Measurements from ENCODE around the gene NEK4.

Gene NEK4

GRCh38 chr3:52774066-52774713 lies 3.5 kb upstream of the NEK4 start:
- peak; percentile 64 for DNase-seq (ENCODE audit: low spot score)
- TF ChIP-seq CTCF (IDR thresholded peaks at IDR 0.05) = no peak
- H3K4me3 ChIP-seq = no peak overlapping the region
- no peak overlapping the region for H3K27ac ChIP-seq

GRCh38 chr3:52773361-52774065 lies 2.8 kb upstream of the NEK4 start:
- H3K27ac ChIP-seq = no peak overlapping the region
- DNase-seq (ENCODE audit: low spot score) = no peak
- no peak overlapping the region for H3K4me3 ChIP-seq
- TF ChIP-seq CTCF (IDR thresholded peaks at IDR 0.05) = no peak

- no peak for DNase-seq (ENCODE audit: low spot score)
- H3K4me3 ChIP-seq = no peak overlapping the region
- H3K27ac ChIP-seq = no peak overlapping the region
- no peak for TF ChIP-seq CTCF (IDR thresholded peaks at IDR 0.05)
Observed at GRCh38 chr3:52771702-52772101, 962 bp upstream of the NEK4 start.

GRCh38 chr3:52771334-52771681 lies 568 bp upstream of the NEK4 start:
- H3K27ac ChIP-seq = peak overlapping the region; percentile 40 to 77
- no peak for DNase-seq (ENCODE audit: low spot score)

GRCh38 chr3:52769786-52770455 lies 819 bp downstream of the NEK4 start:
- DNase-seq (ENCODE audit: low spot score) = no peak
- H3K27ac ChIP-seq = no peak overlapping the region
- TF ChIP-seq CTCF (IDR thresholded peaks at IDR 0.05) = no peak
- peak overlapping the region; percentile 95 for H3K4me3 ChIP-seq

More at GRCh38 chr3:52771334-52771681, 568 bp upstream of the NEK4 start:
- H3K4me3 ChIP-seq = peak overlapping the region; percentile 95
- no peak for TF ChIP-seq CTCF (IDR thresholded peaks at IDR 0.05)

- no peak for TF ChIP-seq CTCF (IDR thresholded peaks at IDR 0.05)
- peak overlapping the region in 1 of 2 donors; percentile 14 for H3K27ac ChIP-seq
- no peak overlapping the region for H3K4me3 ChIP-seq
- no peak for DNase-seq (ENCODE audit: low spot score)
Observed at GRCh38 chr3:52763466-52763865, 7.3 kb downstream of the NEK4 start.
